ENCODE data around the gene SYCE1L.
"Not testable (repeated sequence)": the region's sequence is repeated elsewhere in the genome, so short reads cannot be mapped to it uniquely, and the experiment has no call there.

Gene SYCE1L, protein sequence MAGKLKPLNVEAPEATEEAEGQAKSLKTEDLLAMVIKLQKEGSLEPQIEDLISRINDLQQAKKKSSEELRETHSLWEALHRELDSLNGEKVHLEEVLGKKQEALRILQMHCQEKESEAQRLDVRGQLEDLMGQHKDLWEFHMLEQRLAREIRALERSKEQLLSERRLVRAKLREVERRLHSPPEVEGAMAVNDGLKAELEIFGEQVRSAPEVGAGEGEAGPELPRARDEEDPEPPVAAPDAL

DNA sequence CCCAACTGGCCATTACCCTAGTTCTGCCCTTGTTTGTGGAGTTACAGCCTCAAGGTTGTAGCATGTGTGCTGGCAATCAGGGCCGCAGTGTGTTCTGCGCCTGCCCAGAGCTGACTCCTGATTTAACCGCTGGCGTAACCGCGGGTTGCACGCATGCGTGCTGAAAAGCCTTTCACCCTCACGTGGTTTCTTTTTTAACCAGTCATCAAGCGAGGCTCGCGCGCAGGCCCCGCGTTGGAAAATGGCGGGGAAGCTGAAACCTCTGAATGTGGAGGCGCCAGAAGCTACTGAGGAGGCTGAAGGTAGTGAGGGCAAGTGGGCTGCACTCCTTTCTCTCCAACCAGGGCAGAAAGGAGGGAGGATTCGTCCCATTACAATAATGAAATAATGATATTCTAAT, at the start of gene SYCE1L:
SYCE1L (plus strand) TSS at position 198 of the 400 bp plus-strand sequence; CDS start at position 242, 44 bp downstream.
- no peak for DNase-seq

DNA sequence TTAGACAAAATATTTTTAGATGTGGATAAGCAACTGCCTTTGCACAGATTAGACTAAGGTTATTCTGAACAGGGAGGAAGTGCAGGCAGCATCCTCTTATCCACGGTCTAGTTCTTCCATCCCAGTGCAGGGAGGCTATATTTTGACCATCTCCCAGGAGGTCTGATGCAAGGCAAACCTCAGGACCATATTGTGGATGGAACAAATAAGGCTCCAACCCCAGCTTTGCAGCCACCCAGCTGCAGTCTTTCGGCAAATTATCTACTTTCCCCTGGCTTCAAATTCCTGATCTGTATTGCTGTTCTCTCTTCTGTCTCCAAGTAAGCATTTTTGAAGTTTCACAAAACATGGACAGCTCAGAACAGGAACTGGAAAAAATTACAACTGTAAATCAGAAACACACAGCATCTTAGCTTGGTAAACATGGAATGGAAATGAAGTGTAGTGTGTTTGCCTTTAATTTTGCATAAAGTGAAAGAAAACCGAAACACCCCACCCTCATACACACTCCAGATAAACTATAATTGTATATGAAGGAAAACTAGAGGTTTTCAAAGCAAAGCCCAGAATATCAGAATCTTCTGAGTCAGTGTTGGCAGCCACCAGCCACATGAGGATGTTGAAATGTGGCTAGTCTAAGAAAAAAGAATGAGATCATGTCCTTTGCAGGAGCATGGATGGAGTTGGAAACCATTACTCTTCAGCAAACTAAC, 41.7 kb upstream of the SYCE1L start:
- no peak for DNase-seq

DNA sequence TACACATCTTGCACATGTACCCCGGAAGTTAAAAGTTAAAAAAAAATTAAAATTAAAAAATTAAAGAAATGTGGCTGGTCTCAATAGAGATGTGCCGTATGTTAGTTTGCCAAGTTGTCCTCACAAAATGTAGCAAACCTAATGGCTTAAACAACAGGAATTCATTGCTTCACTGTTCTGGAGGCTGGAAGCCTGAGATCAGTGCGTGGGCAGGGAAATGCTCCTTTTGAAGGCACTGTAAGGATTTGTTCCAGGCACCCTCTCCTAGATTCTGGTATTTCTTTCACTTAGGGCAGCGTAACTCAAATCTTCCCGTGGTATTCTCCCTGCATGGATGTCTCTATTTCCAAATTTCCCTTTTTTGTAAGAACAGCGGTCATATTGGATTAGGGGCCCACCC, 40.9 kb upstream of the SYCE1L start:
- no peak for DNase-seq

DNA sequence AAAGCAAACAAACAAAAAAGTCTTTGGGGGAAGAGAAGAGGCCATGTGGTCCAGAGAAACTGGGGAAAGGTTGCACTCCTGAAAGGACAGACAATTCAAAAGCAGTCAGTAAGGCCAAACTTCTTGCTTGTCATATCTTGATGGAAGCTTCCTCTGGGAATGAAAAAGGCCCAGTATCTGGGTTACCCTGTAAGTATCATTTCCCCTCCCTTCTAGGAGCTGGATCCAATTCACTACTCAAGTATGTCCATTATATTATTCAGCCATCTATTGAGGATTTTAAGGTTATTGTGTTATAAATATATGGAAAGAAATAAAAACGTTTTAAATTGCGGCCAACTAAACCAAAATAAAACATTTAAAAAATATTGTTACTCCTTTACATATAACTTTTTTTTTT, 34.2 kb upstream of the SYCE1L start:
- DNase-seq = no peak

DNA sequence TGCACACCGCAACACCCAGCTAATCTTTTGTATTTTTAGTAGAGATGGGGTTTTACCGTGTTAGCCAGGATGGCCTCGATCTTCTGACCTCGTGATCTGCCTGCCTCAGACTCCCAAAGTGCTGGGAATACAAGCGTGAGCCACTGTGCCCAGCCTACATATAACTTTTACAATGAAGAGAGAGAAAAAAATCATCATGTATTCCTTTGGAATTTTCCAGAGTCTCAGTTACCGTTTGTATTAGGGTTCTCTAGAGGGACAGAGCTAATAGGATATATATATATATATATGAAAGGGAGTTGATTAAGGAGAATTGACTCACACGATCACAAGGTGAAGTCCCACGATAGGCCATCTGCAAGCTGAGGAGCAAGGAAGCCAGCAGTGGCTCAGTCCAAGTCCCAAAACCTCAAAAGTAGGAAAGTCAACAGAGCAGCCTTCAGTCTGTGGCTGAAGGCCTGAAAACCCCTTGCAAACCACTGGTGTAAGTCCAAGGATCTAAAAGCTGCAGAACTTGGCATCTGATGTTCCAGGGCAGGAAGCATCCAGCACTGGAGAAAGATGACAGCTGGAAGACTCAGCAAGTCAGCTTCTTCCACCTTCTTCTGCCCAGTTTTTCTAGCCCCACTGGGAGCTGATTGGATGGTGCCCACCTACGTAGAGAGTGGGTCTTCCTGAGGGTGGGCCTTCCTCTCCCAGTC, 33.5 kb upstream of the SYCE1L start:
- not testable (repeated sequence) for DNase-seq

DNA sequence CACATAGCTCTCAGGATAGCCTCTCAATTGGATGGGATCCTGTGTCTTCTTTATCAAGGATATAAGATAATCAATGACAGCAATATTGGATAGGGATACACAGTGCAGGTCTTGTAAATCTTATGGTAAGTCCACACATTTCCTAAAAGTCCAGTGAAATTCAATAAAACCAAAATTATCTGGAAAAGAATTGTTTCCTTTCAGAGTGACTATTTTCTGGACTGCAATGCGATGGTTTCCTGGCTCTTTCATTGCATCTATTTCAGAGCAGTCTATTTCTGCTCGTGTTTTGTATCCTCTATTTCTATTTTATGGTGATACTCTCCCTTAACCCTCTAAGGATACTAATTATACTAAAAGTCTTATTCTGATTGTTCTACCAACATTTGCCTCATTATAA, 32.5 kb upstream of the SYCE1L start:
- DNase-seq = no peak

DNA sequence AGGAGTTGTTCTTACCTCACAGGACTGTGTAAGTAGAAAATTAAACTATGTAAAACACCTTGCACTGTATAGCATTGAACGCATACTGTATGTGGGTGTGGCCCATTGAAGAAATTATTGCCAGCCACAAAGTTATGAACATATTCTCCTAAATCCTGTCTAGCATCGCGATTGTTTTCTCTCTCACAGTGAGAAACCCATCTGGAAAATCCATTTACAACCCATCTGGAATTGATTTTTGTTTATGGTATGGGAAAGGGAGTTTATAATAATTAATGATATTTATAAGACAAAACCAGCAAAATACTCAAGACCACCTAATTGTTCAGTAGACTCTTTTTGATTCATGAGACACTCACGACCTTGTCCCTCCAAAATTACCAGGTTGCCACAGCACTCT, 30.3 kb upstream of the SYCE1L start:
- no peak for DNase-seq

DNA sequence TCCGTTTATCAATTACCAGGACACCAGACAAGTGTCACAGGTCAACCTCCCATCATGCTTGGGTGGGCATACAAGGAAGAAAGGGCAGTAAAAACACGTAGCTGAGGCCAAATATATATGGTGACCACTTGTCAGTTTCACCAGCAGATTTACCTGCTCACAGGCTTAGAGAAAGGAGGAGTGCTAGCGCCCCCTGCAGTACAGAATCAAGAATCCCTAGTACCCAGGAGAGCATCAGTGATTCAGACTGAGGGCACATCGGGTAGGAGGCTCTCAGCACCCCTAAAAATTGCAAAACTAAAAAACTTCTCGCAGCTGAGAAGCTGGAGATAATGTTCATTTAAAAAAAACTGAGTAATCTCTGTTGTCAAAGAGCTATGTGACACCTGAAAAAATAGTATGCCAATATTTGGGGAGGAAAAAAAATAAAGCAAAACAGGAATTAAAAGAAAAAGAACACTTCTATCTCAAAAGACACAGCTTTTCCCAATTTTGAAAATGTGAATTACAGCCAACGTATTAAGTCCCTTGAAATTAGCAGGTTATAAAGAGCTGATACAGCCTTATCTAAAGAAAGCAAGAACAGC, 29.5 kb upstream of the SYCE1L start:
- DNase-seq = peak; percentile 26

DNA sequence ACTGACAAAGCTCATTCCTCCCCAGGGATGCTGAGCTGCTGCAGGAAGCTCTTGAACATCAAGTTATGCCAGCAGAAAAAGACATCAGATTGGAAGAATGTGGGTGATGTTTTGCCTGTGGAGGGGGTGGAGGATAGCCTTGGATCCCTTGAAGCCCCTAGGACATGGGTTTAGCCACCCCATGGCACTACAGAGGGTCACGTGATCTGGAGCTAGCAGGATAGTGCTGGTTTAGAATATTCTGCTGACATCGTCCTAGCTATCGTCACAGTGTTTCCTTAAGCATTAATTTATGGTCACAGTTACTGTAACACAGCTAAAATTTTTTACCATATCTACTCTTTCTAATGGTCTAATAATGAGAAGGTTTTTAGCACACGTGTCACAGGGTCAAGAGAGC, 28.4 kb upstream of the SYCE1L start:
- no peak for DNase-seq

DNA sequence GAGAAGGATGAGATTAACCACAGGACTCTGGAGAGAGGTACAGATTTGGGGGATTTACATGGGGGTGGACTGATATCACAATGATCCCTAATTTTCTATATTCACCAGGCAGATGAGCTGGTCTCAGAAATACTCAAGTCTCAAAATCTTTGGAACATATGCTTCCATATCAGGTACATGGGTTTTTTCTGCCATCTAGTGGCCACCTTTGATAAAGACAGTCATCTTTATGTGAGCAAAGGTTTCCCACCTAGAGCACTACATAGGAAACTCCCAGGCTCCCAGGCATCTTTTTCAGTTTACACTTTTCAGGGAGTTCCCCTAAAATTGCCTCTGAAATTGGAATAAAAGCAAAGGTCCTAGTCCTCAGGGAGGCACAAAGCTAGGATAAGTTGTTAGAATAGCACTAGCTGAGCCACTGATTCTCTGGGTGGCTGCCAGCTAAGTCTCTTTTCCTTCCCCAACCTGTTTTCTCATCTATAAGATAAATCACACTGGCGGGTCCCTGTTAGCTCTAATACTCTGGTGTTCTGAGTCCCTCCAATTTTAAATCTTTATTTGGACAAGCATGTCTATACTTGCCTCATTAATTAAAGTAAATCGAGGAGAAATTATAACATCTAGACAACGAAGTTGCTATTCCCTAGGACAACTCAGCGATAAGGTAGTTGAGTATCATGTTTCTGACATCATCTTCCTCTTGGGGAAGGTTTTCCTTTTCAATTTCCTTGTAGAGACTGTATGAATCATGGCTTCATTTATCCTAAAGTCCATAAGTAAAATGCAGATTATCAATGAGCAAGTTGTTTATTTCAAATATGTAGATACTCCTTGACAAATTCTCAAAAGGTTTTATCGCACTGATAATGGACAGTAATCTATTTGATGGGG, 27.2 kb upstream of the SYCE1L start:
- DNase-seq = peak; percentile 45

DNA sequence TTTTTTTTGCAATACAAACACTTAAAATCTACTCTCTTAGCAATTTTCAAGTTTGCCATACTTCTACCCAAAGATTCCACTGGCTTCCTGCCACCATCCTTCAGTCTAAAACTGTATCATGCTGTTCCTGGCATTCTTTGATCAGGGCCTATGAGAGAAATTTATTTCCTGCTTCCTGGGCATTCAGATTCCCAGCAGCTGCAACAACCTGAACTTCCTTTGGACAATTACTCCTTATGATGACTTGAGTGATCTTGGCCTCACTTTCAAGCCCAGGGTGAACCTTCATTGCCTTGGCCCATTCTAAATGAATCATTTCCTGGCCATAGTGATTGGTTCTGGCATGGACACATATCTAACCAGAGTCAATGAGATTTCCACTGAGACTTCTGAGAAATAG, 26.3 kb upstream of the SYCE1L start:
- no peak for DNase-seq

DNA sequence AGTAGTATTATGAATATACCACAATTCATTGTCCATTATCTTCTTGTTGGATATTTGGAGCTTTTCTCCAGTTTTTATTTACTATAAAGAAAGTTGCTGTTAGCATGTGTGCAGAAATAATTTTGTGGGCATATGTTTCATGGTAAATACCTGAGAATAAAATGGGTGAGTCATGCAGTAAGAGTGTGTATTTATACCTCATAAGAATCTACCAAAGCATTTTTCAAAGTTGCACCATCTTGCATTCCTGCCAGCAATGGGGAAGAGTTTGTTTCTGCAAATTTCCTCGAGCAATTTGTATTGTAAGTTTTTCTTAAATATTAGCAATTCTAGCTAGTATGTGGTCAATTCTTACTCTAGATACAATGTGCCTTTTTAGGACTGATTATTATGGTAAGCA, 16.1 kb upstream of the SYCE1L start:
- no peak for DNase-seq

DNA sequence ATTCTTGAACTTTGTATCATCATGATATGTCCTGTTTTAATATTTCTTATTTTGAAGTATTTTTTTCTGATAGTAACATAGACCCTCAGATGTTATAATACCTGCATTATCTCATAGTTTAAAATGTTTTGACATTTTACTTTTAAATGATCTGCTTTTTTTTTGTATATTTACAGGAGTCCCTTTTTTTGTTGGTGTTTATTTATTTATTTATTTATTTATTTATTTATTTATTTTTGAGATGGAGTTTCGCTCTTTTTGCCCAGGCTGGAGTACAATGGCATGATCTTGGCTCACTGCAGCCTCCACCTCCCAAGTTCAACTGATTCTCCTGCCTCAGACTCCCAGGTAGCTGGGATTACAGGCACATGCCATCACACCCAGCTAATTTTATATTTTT, 12.9 kb upstream of the SYCE1L start:
- DNase-seq = not testable (repeated sequence)

DNA sequence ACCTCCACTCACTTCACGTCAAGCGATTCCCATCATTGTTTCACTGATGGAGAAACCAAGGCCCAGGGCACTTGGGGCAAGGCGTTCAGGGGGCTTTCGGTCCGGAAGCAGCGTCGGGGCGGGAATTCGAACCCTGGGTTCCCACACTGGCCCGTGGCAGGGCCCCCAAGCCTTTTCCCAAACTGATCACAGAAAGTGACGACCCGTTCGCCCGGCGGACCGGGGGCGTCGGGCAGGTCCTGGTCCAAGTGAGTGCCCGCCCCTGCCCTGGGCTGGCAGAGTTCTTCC, 9.1 kb upstream of the SYCE1L start:
- DNase-seq = no peak

DNA sequence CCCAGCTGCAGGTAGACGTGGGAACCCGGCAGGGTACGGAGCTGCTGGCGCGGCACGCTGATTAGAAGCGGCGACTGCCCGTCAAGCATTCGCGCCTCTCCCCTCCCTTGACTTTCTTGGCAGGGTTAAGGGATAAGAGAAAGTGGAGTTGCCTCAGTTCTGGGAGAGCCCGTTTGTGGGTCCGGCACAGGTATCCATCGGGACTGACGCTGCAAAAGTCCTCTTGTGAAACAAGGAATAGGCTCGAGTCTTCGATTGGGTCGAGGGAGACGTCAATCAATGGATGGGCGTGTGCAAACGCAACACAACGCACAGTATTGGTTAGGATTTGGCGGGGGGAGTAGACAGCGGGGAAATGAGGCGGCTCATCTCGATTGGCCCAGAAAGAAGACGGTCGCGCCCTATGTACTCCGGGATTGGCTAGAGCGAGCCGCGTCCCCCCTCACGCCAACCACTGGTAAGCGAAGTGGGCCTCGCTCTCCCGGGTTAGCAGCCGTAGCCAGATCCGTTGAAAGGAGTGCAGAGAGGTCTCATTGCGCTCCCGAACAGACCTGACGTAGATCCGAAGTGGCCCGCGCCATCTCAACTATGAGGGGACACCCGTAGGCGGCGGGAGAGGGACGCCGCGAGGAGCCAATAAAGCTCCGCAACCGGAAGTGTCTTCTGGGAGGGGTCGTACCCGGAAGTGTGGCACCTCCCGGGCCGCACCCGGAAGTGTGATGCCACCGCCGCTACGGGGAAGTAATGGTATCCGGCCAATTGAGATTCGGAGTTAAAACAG, 8.5 kb upstream of the SYCE1L start, which contains the start of gene MON1B:
MON1B (plus strand) TSS at position 713 of the 781 bp plus-strand sequence. CDS start 296 bp downstream, outside the sequence.
- peak; percentile 98 for DNase-seq

DNA sequence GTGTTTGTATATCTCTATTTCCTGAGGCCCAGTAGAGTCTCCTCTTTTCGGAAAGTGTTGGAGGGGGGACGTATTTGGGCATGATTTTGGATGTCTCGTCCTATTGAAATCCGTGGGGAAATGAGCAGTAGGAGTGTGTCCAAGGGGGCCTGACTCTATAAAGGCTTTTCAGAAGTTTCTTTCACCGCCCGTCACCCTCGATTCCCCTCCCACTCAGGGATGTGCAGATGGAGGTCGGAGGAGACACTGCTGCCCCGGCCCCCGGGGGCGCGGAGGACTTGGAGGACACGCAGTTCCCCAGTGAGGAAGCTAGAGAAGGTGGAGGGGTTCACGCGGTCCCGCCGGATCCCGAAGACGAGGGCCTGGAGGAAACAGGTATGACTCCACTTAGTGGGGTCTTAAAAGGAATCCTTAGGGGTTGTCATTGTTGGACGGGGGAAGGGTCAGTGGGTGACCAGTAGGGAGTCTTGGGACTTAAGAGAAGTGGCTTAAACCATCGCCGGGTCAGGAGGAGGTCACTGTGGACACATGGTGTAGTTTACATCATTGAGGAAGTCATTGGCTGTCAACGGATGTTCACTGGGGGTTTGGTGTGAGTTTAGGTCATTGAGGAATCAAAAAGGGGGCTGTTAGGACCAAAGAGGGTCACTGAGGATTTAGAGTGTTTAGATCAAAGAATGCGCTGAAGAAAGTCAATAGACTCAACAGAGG, 7.8 kb upstream of the SYCE1L start:
- DNase-seq = no peak

DNA sequence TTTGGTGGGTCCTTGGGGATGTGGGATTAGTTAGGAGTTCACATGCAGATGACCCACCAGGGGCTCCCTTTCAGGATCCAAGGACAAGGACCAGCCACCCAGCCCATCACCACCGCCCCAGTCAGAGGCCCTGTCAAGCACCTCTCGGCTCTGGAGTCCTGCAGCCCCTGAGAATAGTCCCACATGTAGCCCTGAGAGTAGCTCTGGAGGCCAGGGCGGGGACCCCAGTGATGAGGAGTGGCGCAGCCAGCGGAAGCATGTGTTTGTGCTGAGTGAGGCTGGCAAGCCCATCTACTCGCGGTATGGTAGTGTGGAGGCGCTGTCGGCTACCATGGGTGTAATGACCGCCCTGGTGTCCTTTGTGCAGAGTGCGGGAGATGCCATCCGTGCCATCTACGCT, 5.8 kb upstream of the SYCE1L start:
- DNase-seq = no peak

DNA sequence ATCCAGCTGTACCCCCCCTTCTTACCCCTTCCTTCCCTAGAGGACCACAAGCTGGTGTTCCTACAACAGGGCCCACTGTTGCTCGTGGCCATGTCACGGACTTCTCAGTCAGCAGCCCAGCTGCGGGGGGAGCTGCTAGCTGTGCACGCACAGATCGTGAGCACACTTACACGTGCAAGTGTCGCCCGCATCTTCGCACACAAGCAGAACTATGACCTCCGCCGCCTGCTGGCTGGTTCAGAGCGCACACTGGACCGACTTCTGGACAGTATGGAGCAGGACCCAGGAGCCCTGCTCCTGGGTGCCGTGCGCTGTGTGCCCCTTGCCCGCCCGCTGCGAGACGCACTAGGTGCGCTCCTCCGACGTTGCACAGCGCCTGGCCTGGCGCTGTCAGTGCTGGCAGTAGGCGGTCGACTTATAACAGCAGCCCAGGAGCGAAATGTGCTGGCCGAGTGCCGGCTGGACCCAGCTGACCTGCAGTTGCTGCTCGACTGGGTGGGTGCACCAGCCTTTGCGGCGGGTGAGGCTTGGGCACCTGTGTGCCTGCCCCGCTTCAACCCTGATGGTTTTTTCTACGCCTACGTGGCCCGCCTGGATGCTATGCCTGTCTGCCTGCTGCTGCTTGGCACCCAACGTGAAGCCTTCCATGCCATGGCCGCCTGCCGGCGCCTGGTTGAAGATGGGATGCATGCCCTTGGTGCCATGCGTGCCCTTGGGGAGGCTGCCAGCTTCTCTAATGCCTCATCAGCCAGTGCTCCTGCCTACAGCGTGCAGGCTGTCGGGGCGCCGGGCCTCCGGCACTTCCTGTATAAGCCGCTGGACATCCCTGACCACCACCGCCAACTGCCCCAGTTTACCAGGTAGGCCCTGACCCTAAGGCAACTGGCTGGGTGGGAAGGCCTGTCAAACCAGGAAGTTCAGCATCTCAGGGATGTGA, 4.6 kb upstream of the SYCE1L start:
- no peak for DNase-seq

DNA sequence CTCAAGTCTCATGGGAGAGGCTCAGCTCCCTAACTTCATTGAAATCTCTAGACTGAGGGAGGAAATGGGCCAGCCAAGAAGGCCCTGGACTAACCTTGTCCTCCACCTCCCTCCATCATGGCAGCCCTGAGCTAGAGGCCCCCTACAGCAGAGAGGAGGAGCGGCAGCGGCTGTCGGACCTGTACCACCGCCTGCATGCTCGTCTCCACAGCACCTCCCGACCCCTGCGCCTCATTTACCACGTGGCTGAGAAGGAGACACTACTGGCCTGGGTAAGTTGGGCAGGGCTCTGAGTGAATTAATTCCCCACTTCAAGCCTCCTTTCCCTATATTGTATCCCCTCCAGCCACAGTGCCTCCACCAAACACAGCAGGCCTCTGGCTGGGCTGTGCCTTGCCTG, 3.8 kb upstream of the SYCE1L start:
- DNase-seq = no peak

DNA sequence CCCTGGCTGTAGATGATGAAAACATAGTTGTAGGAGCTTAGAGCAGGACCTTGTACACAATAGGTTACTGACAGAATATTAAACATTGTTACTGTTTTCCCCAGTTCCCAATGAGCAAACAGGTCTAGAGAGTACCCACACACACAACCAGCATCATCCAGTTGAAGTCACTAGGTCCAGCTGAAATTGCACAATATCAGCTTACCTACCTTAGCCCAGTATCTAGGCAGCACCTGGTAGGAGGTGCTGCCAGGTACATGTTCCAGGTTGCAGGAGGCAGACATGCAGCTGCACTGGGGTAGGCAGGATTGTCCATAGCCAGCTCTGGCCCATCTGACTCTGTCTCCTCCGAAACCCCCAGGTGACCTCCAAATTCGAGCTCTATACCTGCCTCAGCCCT, 1.5 kb upstream of the SYCE1L start:
- no peak for DNase-seq

Data from NCI-H524 treated with DMSO at 0.1 percent for 48 hours (cell line).